Measurements from ENCODE around the gene TRIM75.
A peak's percentile ranks its signal among the peaks of the same experiment; 100 is the strongest.

The TRIM75 gene

GRCh38 chr4:165053645-165054044 is at the start of gene TRIM75:
Gene TRIM75 (plus strand): TSS chr4:165053866. CDS start chr4:165059148, 5,282 bp downstream.
- H3K36me3 Mint-ChIP-seq (ENCODE audit: low read depth), result no peaks in the 10 kb centered on the region
- H3K27me3 Mint-ChIP-seq (ENCODE audit: low read depth), result peaks cover 3% of the 10 kb centered on the region
- no peak within 1 kb of the TSS for H3K4me3 Mint-ChIP-seq
- no peak for TF ChIP-seq CTCF (IDR thresholded peaks at IDR 0.05; ENCODE audit: unreplicated experiment in 3 of 3)
- peaks cover 5% of the 10 kb centered on the region for H3K4me1 Mint-ChIP-seq
- H3K27ac Mint-ChIP-seq, result no peak within 1 kb of the TSS
- no peaks in the 10 kb centered on the region for H3K9me3 Mint-ChIP-seq

GRCh38 chr4:165005352-165005925 is 48.2 kb upstream of the TRIM75 start:
- Mint-ChIP-seq H3K9me3 (no peaks in the 10 kb centered on the region), H3K36me3 (ENCODE audit: low read depth) (no peaks in the 10 kb centered on the region), H3K27me3 (ENCODE audit: low read depth) (peaks cover 4% of the 10 kb centered on the region), H3K4me1 (no peaks in the 10 kb centered on the region), H3K4me3 (no peak overlapping the region), H3K27ac (peak overlapping the region in 1 of 3 experiments; percentile 52)
- TF ChIP-seq CTCF (IDR thresholded peaks at IDR 0.05; ENCODE audit: unreplicated experiment in 3 of 3), result no peak

- Mint-ChIP-seq H3K9me3 (no peaks in the 10 kb centered on the region), H3K4me3 (no peak overlapping the region), H3K4me1 (no peaks in the 10 kb centered on the region), H3K27ac (peak overlapping the region in 2 of 3 experiments; percentile 2 to 77), H3K36me3 (ENCODE audit: low read depth) (no peaks in the 10 kb centered on the region), H3K27me3 (ENCODE audit: low read depth) (peaks cover 4% of the 10 kb centered on the region)
- TF ChIP-seq CTCF (IDR thresholded peaks at IDR 0.05; ENCODE audit: unreplicated experiment in 3 of 3), result no peak
Observed at GRCh38 chr4:165006456-165006855, 47.2 kb upstream of the TRIM75 start.

- Mint-ChIP-seq H3K9me3 (no peaks in the 10 kb centered on the region), H3K4me3 (no peak overlapping the region), H3K27ac (peak overlapping the region in 1 of 3 experiments; percentile 77), H3K27me3 (ENCODE audit: low read depth) (peaks cover 4% of the 10 kb centered on the region), H3K4me1 (no peaks in the 10 kb centered on the region), H3K36me3 (ENCODE audit: low read depth) (no peaks in the 10 kb centered on the region)
- no peak for TF ChIP-seq CTCF (IDR thresholded peaks at IDR 0.05; ENCODE audit: unreplicated experiment in 3 of 3)
Observed at GRCh38 chr4:165006886-165007285, 46.8 kb upstream of the TRIM75 start.

GRCh38 chr4:165009493-165010227 is 44.0 kb upstream of the TRIM75 start:
- Mint-ChIP-seq H3K36me3 (ENCODE audit: low read depth) (no peaks in the 10 kb centered on the region), H3K27me3 (ENCODE audit: low read depth) (peaks cover 4% of the 10 kb centered on the region), H3K4me1 (no peaks in the 10 kb centered on the region)

More at GRCh38 chr4:165009493-165010227, 44.0 kb upstream of the TRIM75 start:
- Mint-ChIP-seq H3K4me3 (no peak overlapping the region), H3K27ac (peak overlapping the region in 1 of 3 experiments; percentile 39), H3K9me3 (no peaks in the 10 kb centered on the region)
- no peak for TF ChIP-seq CTCF (IDR thresholded peaks at IDR 0.05; ENCODE audit: unreplicated experiment in 3 of 3)

Data from nephron (organoid).